Tibial nerve (tissue), 4 donors: Measurements from ENCODE around the gene WASHC4. TPM values are rescaled to one million over a fixed set of nuclear protein-coding genes. Genes with fewer than 3 reads are reported as not detected.

ENCODE experiments used
- DNase-seq, 2 donors: peaks; one replicate each; pipeline ENCODE4 v3.0.0-alpha.2; 2019; ENCODE audit warnings: low spot score in 2 of 2
- H3K27ac ChIP-seq, 4 donors: fragments of 200-600 bp; sonication (generic) in 3 of 4; one replicate each; pipeline ENCODE4 v1.5.1; 2017 to 2019; ENCODE audit warnings: mild to moderate bottlenecking in 1 of 4
- H3K27me3 ChIP-seq, 2 donors: fragments of 200-600 bp; sonication (generic) in 1 of 2; one replicate each; pipeline versions ENCODE4 v1.5.1 to v1.6.0; 2017 to 2019
- H3K36me3 ChIP-seq, 3 donors: fragments of 200-600 bp; sonication (generic); one replicate each; pipeline ENCODE4 v1.5.1; 2018 to 2019
- H3K4me1 ChIP-seq, 4 donors: fragments of 200-600 bp; sonication (generic) in 3 of 4; one replicate each; pipeline ENCODE4 v1.5.1; 2017 to 2019
- H3K4me3 ChIP-seq, 4 donors: fragments of 200-600 bp; sonication (generic) in 3 of 4; one replicate each; pipeline ENCODE4 v1.5.1; 2017 to 2019; ENCODE audit warnings: mild to moderate bottlenecking in 1 of 4, moderate library complexity in 1 of 4
- H3K9me3 ChIP-seq, 4 donors: fragments of 200-600 bp; sonication (generic) in 3 of 4; one replicate each; pipeline ENCODE4 v1.5.1; 2017 to 2019
- EP300 ChIP-seq, 2 donors: sonication (generic); formaldehyde crosslinking; IDR thresholded peaks; one replicate each; pipeline ENCODE4 v1.6.1; 2017; ENCODE audit warnings: antibody characterized with exemption in 2 of 2, mild to moderate bottlenecking in 1 of 2
- POLR2A ChIP-seq, 2 donors: fragments of 450-650 bp; IDR thresholded peaks; one replicate each; pipeline ENCODE4 v1.6.1; 2017; ENCODE audit warnings: antibody characterized with exemption in 2 of 2, mild to moderate bottlenecking in 2 of 2, moderate library complexity in 2 of 2
- WGBS, 2 donors: methylation state at CpG; one replicate each; pipeline ENCODE4 v1.1.5; 2018; 5-methylcytosine and 5-hydroxymethylcytosine counted together
- total RNA-seq, 4 donors: library from RNA; depleted of rRNA; stranded (reverse); fragments of >200 nt; gene quantifications; one replicate each; pipeline ENCODE4 v1.1.0, GENCODE V29; 2016
- TF ChIP-seq, protein P1 (sequence below), 5 experiments: fragments of 200-600 bp in 3 of 5; fragments of 450-650 bp in 2 of 5; sonication (generic) in 3 of 5; IDR thresholded peaks; one replicate each; pipeline ENCODE4 v1.5.1; 2016 to 2019; ENCODE audit warnings: antibody characterized with exemption in 5 of 5, mild to moderate bottlenecking in 3 of 5, moderate library complexity in 2 of 5

Gene WASHC4
- total RNA-seq, 4 donors from 2014 or later, result 60.9 to 119 (median 79.9) TPM

DNA sequence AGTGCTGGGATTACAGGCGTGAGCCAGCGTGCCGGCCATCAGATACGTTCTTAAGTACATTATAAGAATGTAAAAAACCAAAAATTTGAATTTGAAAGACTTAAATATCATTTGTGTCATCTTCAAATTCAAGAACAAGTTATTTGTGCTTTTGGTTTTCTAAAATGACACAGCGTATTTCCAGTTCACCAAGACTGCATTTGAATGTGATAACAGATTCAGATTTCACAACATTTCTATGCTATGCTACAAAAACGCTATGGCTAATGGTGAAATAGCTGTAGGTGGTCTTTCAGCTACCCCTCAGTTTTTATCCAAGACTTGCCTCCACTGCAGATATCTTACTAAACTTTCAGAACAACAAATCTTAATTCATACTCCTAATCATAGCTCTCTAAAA, 81.8 kb downstream of the WASHC4 start:
- WGBS, 2 donors, result 79% methylated on average over 6 of the region's 6 CpGs
- no peaks in the 10 kb centered on the region for H3K4me1 ChIP-seq

DNA sequence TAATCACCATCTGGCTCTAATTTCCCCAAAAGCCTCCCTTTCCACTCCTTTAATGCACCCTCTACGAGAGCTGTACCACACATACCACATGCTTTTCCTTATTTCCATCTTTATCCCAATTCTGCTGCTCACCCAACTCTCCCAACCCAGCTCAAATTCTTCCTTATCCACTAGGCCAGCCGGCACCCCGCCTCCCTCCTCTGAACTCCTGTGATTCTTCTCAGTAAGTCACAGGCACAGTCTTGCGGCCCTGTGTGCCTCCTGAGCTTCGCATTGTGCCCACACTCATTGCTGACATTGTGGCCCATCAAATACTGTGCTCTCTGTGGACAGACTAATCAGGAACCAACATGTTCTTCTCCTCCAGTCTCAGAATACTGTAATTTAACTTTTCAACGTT, 83.0 kb downstream of the WASHC4 start:
- Histone ChIP-seq H3K4me3 (no peak overlapping the region), H3K27me3 (no peaks in the 10 kb centered on the region), H3K9me3 (no peaks in the 10 kb centered on the region), H3K4me1 (no peaks in the 10 kb centered on the region), H3K27ac (no peak overlapping the region), H3K36me3 (peaks cover 2 to 99% (median 8%) of the 10 kb centered on the region in 3 donors)
- DNase-seq, result no peak
- 85 to 86% methylated on average over 6 of the region's 6 CpGs for WGBS, 2 donors
- TF ChIP-seq, protein P1, sequence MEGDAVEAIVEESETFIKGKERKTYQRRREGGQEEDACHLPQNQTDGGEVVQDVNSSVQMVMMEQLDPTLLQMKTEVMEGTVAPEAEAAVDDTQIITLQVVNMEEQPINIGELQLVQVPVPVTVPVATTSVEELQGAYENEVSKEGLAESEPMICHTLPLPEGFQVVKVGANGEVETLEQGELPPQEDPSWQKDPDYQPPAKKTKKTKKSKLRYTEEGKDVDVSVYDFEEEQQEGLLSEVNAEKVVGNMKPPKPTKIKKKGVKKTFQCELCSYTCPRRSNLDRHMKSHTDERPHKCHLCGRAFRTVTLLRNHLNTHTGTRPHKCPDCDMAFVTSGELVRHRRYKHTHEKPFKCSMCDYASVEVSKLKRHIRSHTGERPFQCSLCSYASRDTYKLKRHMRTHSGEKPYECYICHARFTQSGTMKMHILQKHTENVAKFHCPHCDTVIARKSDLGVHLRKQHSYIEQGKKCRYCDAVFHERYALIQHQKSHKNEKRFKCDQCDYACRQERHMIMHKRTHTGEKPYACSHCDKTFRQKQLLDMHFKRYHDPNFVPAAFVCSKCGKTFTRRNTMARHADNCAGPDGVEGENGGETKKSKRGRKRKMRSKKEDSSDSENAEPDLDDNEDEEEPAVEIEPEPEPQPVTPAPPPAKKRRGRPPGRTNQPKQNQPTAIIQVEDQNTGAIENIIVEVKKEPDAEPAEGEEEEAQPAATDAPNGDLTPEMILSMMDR (IDR thresholded peaks at IDR 0.05), result no peak
- TF ChIP-seq POLR2A (IDR thresholded peaks at IDR 0.05) (no peak), EP300 (IDR thresholded peaks at IDR 0.05) (no peak)

More for the DNA sequence above, 81.8 kb downstream of the WASHC4 start:
- H3K27me3 ChIP-seq, result no peaks in the 10 kb centered on the region
- H3K4me3 ChIP-seq, result no peak overlapping the region
- no peak overlapping the region for H3K27ac ChIP-seq
- no peaks in the 10 kb centered on the region for H3K9me3 ChIP-seq
- no peak for DNase-seq
- TF ChIP-seq EP300 (IDR thresholded peaks at IDR 0.05), result no peak
- TF ChIP-seq, protein P1 (IDR thresholded peaks at IDR 0.05), result no peak
- no peak for TF ChIP-seq POLR2A (IDR thresholded peaks at IDR 0.05)
- peaks cover 7 to 99% (median 8%) of the 10 kb centered on the region in 3 donors for H3K36me3 ChIP-seq

DNA sequence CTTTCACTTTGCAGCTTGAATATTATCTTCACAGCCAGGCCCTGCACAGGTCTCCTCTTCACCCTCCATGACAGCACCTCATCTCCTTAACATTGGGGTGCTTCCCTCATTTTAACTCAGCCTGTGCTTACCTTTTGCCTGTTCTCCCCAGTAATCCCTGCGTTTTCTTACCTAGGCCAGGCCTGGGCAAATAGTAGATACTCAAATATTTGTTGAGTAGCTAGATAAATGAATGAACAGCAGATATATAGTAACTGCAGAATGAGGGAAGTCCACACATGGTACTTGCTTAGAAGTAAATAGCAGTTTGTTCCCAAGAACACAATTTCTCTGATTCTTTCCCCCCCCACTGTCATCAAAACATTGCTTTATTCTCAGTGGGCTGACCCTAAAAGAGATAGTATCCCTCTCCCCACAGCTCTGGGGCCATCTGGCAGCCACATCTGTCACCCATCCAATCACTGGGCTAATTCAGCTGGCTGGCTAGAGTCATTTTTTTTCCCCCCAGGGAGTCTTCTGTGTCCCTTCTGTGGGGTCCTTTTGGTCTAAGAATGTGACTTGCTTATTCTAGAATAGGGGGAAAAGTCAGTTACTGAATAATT, 85.2 kb downstream of the WASHC4 start:
- Histone ChIP-seq H3K9me3 (no peaks in the 10 kb centered on the region), H3K27me3 (no peaks in the 10 kb centered on the region), H3K4me3 (no peak overlapping the region), H3K36me3 (peaks cover 2 to 100% (median 18%) of the 10 kb centered on the region in 3 donors), H3K27ac (no peak overlapping the region), H3K4me1 (no peaks in the 10 kb centered on the region)
- no peak for DNase-seq
- WGBS, 2 donors, result 92 to 97% methylated on average over 1 of the region's 1 CpG
- TF ChIP-seq, protein P1 (IDR thresholded peaks at IDR 0.05), result no peak
- TF ChIP-seq EP300 (IDR thresholded peaks at IDR 0.05) (no peak), POLR2A (IDR thresholded peaks at IDR 0.05) (no peak)

DNA sequence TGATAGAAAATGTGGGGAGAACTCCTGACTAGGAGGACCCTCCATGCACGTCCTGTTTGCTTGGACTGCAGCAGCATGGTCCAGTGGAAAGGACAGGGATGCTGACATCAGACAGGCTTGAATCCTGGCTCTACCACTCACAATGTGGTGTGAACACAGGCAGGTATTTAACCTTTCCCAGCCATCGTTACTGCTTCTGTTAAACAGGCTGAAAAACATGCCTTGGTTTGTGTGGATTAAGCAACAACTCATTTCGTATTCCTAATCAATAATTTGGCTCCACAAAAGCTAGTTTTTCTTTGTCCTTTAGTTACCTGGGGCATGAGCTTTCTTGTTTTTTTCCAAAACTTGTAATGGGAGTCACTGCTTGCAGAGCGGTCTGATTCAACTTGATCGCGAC, 87.4 kb downstream of the WASHC4 start:
- WGBS, 2 donors, result 93 to 95% methylated on average over 6 of the region's 6 CpGs
- H3K27ac ChIP-seq, result no peak overlapping the region
- DNase-seq, result no peak
- H3K27me3 ChIP-seq, result no peaks in the 10 kb centered on the region
- TF ChIP-seq, protein P1 (IDR thresholded peaks at IDR 0.05), result no peak
- no peak overlapping the region for H3K4me3 ChIP-seq
- H3K9me3 ChIP-seq, result no peaks in the 10 kb centered on the region
- no peaks in the 10 kb centered on the region for H3K4me1 ChIP-seq
- H3K36me3 ChIP-seq, result peaks cover 2 to 98% (median 14%) of the 10 kb centered on the region in 3 donors

DNA sequence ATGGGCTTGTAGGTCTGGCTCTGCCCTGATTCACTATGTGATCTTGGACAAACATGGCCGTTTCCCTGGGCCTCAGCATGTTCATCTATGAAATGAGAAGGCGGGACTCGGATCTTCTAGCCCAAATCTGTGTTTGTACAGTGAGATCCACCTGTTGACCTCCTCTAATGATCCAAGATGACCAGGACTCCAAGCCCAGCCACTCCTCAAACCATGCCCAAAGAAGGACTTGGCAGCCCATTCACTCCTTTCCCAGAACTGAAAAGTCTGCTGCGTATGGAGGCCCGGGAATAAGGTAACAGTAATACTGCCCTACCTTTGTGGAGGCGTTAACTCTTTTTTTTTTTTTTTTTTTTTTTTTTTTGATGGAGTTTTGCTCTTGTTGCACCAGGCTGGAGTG, 88.6 kb downstream of the WASHC4 start:
- Histone ChIP-seq H3K9me3 (no peaks in the 10 kb centered on the region), H3K4me3 (no peak overlapping the region), H3K27me3 (no peaks in the 10 kb centered on the region), H3K36me3 (peaks cover 2 to 98% (median 12%) of the 10 kb centered on the region in 3 donors), H3K27ac (no peak overlapping the region), H3K4me1 (no peaks in the 10 kb centered on the region)
- TF ChIP-seq POLR2A (IDR thresholded peaks at IDR 0.05), result no peak
- WGBS, 2 donors, result 96 to 98% methylated on average over 6 of the region's 6 CpGs
- no peak for DNase-seq
